ENCODE measurements around the gene FAS. TPM values are rescaled to one million over a fixed set of nuclear protein-coding genes. Genes with fewer than 3 reads are reported as not detected.

FAS gene
- 10.5 TPM for total RNA-seq

DNA sequence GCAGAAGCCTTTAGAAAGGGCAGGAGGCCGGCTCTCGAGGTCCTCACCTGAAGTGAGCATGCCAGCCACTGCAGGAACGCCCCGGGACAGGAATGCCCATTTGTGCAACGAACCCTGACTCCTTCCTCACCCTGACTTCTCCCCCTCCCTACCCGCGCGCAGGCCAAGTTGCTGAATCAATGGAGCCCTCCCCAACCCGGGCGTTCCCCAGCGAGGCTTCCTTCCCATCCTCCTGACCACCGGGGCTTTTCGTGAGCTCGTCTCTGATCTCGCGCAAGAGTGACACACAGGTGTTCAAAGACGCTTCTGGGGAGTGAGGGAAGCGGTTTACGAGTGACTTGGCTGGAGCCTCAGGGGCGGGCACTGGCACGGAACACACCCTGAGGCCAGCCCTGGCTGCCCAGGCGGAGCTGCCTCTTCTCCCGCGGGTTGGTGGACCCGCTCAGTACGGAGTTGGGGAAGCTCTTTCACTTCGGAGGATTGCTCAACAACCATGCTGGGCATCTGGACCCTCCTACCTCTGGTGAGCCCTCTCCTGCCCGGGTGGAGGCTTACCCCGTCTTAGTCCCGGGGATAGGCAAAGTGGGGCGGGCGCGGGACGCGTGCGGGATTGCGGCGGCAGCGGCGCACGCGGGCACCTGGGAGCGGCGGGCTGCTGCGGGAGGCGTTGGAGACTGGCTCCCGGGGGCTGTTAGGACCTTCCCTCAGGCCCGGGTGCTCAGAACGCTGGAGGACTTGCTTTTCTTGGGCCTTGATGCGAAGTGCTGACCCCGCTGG, at the start of gene FAS:
FAS (plus strand) TSS at position 415 of the 777 bp plus-strand sequence; CDS start at position 494, 79 bp downstream.
- DNase-seq (ENCODE audit: low spot score in 2 of 2) = peak; percentile 42 to 87
- Histone ChIP-seq H3K36me3 (no peaks in the 10 kb centered on the region), H3K4me3 (peak within 1 kb of the TSS; percentile 88 to 95), H3K27me3 (no peaks in the 10 kb centered on the region), H3K9me3 (no peaks in the 10 kb centered on the region), H3K27ac (peak within 1 kb of the TSS; percentile 94 to 95), H3K4me1 (peaks cover 0 to 35% of the 10 kb centered on the region in 2 donors)
- TF ChIP-seq, protein P1, sequence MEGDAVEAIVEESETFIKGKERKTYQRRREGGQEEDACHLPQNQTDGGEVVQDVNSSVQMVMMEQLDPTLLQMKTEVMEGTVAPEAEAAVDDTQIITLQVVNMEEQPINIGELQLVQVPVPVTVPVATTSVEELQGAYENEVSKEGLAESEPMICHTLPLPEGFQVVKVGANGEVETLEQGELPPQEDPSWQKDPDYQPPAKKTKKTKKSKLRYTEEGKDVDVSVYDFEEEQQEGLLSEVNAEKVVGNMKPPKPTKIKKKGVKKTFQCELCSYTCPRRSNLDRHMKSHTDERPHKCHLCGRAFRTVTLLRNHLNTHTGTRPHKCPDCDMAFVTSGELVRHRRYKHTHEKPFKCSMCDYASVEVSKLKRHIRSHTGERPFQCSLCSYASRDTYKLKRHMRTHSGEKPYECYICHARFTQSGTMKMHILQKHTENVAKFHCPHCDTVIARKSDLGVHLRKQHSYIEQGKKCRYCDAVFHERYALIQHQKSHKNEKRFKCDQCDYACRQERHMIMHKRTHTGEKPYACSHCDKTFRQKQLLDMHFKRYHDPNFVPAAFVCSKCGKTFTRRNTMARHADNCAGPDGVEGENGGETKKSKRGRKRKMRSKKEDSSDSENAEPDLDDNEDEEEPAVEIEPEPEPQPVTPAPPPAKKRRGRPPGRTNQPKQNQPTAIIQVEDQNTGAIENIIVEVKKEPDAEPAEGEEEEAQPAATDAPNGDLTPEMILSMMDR (IDR thresholded peaks at IDR 0.05) = no peak
- intact Hi-C loops (cut with DNase I) = loop anchor here (5.0 kb wide), 3 partner anchors 108 to 652 kb away; partner anchors contain the start of gene STAMBPL1

DNA sequence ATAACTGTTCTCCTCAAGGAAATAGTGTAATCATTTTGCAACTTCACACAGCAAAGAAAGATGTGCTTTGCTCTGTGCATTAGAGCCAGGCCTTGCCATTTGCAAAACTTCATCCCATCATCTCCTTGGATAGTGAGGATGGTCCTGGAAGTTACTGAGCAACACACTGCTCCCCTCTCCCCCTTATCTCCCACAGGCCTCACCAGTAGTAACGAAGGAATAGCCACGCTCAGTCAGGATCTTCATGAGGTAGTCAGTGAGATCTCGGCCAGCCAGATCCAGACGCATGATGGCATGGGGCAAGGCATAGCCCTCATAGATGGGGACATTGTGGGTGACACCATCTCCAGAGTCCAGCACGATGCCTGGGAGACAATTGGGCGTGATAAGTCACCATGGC, 49.6 kb upstream of the FAS start:
- H3K4me3 ChIP-seq = peak overlapping the region in 1 of 2 donors; percentile 84
- H3K36me3 ChIP-seq = peaks cover 98 to 100% of the 10 kb centered on the region in 2 donors
- DNase-seq (ENCODE audit: low spot score in 2 of 2) = no peak
- no peaks in the 10 kb centered on the region for H3K27me3 ChIP-seq
- TF ChIP-seq, protein P1 (IDR thresholded peaks at IDR 0.05) = no peak
- intact Hi-C loops (cut with DNase I) = no loop called here
- peaks cover 24 to 52% of the 10 kb centered on the region in 2 donors for H3K4me1 ChIP-seq
- H3K9me3 ChIP-seq = no peaks in the 10 kb centered on the region
- peak overlapping the region; percentile 56 to 66 for H3K27ac ChIP-seq

DNA sequence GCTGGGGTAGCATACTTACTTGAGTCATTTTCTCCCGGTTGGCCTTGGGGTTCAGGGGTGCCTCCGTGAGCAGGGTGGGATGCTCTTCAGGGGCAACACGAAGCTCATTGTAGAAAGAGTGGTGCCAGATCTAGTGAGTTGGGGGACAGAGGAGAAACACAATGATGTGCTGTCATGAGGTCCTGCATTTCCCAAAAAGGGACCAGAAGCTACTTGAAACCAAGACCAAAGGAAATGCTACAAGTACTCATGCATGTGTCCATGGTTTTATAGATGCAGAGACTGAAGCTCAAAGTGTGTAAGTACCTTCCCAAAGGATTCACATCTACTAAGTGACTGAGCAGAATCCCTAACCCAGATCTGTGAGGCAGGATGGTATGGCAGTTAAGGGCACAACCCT, 46.8 kb upstream of the FAS start:
- Histone ChIP-seq H3K4me3 (peak overlapping the region; percentile 16 to 84), H3K27ac (peak overlapping the region; percentile 56 to 66), H3K27me3 (no peaks in the 10 kb centered on the region), H3K36me3 (peaks cover 96 to 99% of the 10 kb centered on the region in 2 donors), H3K9me3 (no peaks in the 10 kb centered on the region), H3K4me1 (peaks cover 24 to 48% of the 10 kb centered on the region in 2 donors)
- TF ChIP-seq, protein P1 (IDR thresholded peaks at IDR 0.05) = no peak
- DNase-seq (ENCODE audit: low spot score in 2 of 2) = no peak
- intact Hi-C loops (cut with DNase I) = no loop called here

DNA sequence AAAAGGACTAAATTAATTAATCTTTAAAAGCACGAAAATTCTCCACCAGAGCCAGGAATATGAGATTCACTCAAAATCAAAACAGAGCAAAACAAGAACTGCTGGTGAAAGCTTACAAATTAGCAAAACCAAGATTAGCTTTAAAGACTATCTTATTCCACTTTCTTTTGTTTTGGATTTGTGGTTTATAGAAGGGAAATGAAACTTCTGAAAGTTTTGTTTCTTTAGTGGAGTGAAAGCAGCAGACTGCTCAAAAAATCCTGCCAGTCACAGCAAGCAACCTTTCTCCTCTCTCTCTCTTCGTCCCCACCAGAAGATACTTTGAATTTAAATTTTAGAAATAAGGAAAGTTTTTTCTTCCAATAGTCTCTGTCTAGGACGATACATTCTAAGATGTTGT, 45.8 kb upstream of the FAS start:
- Histone ChIP-seq H3K9me3 (no peaks in the 10 kb centered on the region), H3K27ac (peak overlapping the region; percentile 35 to 66), H3K4me3 (peak overlapping the region; percentile 32 to 84), H3K27me3 (no peaks in the 10 kb centered on the region), H3K36me3 (peaks cover 92 to 99% of the 10 kb centered on the region in 2 donors), H3K4me1 (peaks cover 24 to 41% of the 10 kb centered on the region in 2 donors)
- DNase-seq (ENCODE audit: low spot score in 2 of 2) = no peak
- TF ChIP-seq, protein P1 (IDR thresholded peaks at IDR 0.05) = no peak
- intact Hi-C loops (cut with DNase I) = no loop called here

DNA sequence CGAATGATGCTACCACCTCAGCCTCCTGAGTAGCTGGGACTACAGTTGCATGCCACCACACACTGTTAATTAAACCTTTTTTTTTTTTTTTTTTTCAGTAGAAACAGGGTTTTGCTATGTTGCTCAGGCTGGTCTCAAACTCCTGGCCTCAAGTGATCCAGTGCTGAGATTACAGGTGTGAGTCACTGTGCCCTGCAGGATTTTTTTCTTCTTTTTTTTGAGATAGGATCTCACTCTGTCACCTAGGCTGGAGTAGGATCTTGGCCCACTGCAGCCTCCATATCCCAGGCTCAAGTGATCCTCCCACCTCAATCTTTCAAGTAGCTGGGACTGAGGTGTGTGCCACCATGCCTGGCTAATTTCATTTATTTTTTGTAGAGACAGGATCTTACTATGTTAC, 44.4 kb upstream of the FAS start:
- Histone ChIP-seq H3K4me3 (peak overlapping the region; percentile 1 to 84), H3K4me1 (peaks cover 21 to 41% of the 10 kb centered on the region in 2 donors), H3K9me3 (no peaks in the 10 kb centered on the region), H3K36me3 (peaks cover 78 to 99% of the 10 kb centered on the region in 2 donors), H3K27ac (peak overlapping the region in 1 of 2 donors; percentile 37), H3K27me3 (no peaks in the 10 kb centered on the region)
- DNase-seq (ENCODE audit: low spot score in 2 of 2) = no peak
- intact Hi-C loops (cut with DNase I) = no loop called here
- TF ChIP-seq, protein P1 (IDR thresholded peaks at IDR 0.05) = no peak
